ENCODE results near the gene RCL1.

GRCh38 chr9:4826417-4827166, 33.8 kb downstream of the RCL1 start:
- TF ChIP-seq CTCF (IDR thresholded peaks at IDR 0.05; ENCODE audit: borderline replicate concordance, extremely low read depth, low read length, poor library complexity, severe bottlenecking), result no peak
- TF ChIP-seq EZH2 (IDR thresholded peaks at IDR 0.05; ENCODE audit: borderline replicate concordance, low read depth, low read length, severe bottlenecking), result no peak

Measured in DND-41 (cell line).